ENCODE measurements around the gene ZNF750. TPM values are rescaled to one million over a fixed set of nuclear protein-coding genes. Genes with fewer than 3 reads are reported as not detected.
"Not testable (repeated sequence)": the region's sequence is repeated elsewhere in the genome, so short reads cannot be mapped to it uniquely, and the experiment has no call there.

ZNF750 gene
- total and polyA plus RNA-seq, 3 donors from 2014 or later: 0.21 to 0.63 (median 0.50) TPM

- Histone ChIP-seq H3K36me3 (ENCODE audit: low read depth, missing control alignments) (no peaks in the 10 kb centered on the region), H3K27me3 (no peaks in the 10 kb centered on the region), H3K27ac (no peak overlapping the region), H3K9me3 (no peaks in the 10 kb centered on the region), H3K4me1 (no peaks in the 10 kb centered on the region), H3K4me3 (no peak overlapping the region)
- intact Hi-C loops (cut with DNase I; ENCODE audit: low total_unique reads): no loop called here
- TF ChIP-seq CTCF (IDR thresholded peaks at IDR 0.05) (no peak), POLR2A (IDR thresholded peaks at IDR 0.05) (no peak)
- no peak for DNase-seq
- WGBS, 2 donors: 91 to 94% methylated on average over 18 of the region's 18 CpGs
These were observed 51.4 kb downstream of the ZNF750 start for GRCh38 chr17:82788206-82789001.

- no peak overlapping the region for H3K4me3 ChIP-seq
- intact Hi-C loops (cut with DNase I; ENCODE audit: low total_unique reads): no loop called here
- no peaks in the 10 kb centered on the region for H3K9me3 ChIP-seq
- H3K36me3 ChIP-seq (ENCODE audit: low read depth, missing control alignments): no peaks in the 10 kb centered on the region
- no peak overlapping the region for H3K27ac ChIP-seq
- H3K4me1 ChIP-seq: no peaks in the 10 kb centered on the region
- WGBS, 2 donors: 85 to 90% methylated on average over 23 to 27 of the region's 27 CpGs
- no peak for DNase-seq
- TF ChIP-seq POLR2A (IDR thresholded peaks at IDR 0.05) (no peak), CTCF (IDR thresholded peaks at IDR 0.05) (no peak)
- no peaks in the 10 kb centered on the region for H3K27me3 ChIP-seq
These were observed 52.6 kb downstream of the ZNF750 start for GRCh38 chr17:82787081-82787848.

GRCh38 chr17:82786427-82786826 lies 53.4 kb downstream of the ZNF750 start:
- Histone ChIP-seq H3K9me3 (no peaks in the 10 kb centered on the region), H3K27ac (no peak overlapping the region), H3K27me3 (no peaks in the 10 kb centered on the region), H3K4me1 (no peaks in the 10 kb centered on the region), H3K36me3 (ENCODE audit: low read depth, missing control alignments) (no peaks in the 10 kb centered on the region), H3K4me3 (no peak overlapping the region)
- intact Hi-C loops (cut with DNase I; ENCODE audit: low total_unique reads): no loop called here
- WGBS, 2 donors: 96 to 100% methylated on average over 6 to 10 of the region's 10 CpGs
- DNase-seq: no peak
- TF ChIP-seq POLR2A (IDR thresholded peaks at IDR 0.05) (no peak), CTCF (IDR thresholded peaks at IDR 0.05) (no peak)

- H3K36me3 ChIP-seq (ENCODE audit: low read depth, missing control alignments); intact Hi-C loops (cut with DNase I; ENCODE audit: low total_unique reads); H3K27me3 ChIP-seq; H3K9me3 ChIP-seq; DNase-seq; H3K27ac ChIP-seq; H3K4me1 ChIP-seq; H3K4me3 ChIP-seq: not testable (repeated sequence)
- 99 to 100% methylated on average over 2 to 14 of the region's 16 CpGs for WGBS, 2 donors
These were observed 54.2 kb downstream of the ZNF750 start for GRCh38 chr17:82785581-82785980.

GRCh38 chr17:82783498-82783897 lies 56.3 kb downstream of the ZNF750 start:
- no peak for TF ChIP-seq POLR2A (IDR thresholded peaks at IDR 0.05)
- no peak for TF ChIP-seq CTCF (IDR thresholded peaks at IDR 0.05)
- no peak overlapping the region for H3K4me3 ChIP-seq
- 95 to 96% methylated on average over 18 of the region's 18 CpGs for WGBS, 2 donors
- H3K9me3 ChIP-seq: no peaks in the 10 kb centered on the region
- intact Hi-C loops (cut with DNase I; ENCODE audit: low total_unique reads): no loop called here
- peaks cover 3% of the 10 kb centered on the region for H3K4me1 ChIP-seq
- no peak overlapping the region for H3K27ac ChIP-seq
- H3K36me3 ChIP-seq (ENCODE audit: low read depth, missing control alignments): no peaks in the 10 kb centered on the region
- no peaks in the 10 kb centered on the region for H3K27me3 ChIP-seq
- DNase-seq: no peak
